Stimulated activated CD4-positive, alpha-beta T cell treated with anti-CD3 and anti-CD28 coated beads, Interleukin-1b, Interleukin-23, amount 100 ng/mL, for 1 hour (primary cell): ENCODE results near the gene KLK3.
"Not testable (repeated sequence)": the region's sequence is repeated elsewhere in the genome, so short reads cannot be mapped to it uniquely, and the experiment has no call there.

ENCODE experiments used
- DNase-seq, 2 donors: peaks; one replicate each; pipeline ENCODE4 v3.0.0-alpha.2; 2020; ENCODE audit warnings: low read depth in 2 of 2

KLK3 gene

DNA sequence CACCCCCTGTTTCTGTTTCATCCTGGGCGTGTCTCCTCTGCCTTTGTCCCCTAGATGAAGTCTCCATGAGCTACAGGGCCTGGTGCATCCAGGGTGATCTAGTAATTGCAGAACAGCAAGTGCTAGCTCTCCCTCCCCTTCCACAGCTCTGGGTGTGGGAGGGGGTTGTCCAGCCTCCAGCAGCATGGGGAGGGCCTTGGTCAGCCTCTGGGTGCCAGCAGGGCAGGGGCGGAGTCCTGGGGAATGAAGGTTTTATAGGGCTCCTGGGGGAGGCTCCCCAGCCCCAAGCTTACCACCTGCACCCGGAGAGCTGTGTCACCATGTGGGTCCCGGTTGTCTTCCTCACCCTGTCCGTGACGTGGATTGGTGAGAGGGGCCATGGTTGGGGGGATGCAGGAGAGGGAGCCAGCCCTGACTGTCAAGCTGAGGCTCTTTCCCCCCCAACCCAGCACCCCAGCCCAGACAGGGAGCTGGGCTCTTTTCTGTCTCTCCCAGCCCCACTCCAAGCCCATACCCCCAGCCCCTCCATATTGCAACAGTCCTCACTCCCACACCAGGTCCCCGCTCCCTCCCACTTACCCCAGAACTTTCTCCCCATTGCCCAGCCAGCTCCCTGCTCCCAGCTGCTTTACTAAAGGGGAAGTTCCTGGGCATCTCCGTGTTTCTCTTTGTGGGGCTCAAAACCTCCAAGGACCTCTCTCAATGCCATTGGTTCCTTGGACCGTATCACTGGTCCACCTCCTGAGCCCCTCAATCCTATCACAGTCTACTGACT lies at the start of gene KLK3:
Gene KLK3, plus strand, starts transcription at position 280 of the 775 bp plus-strand sequence. Its CDS starts 41 bp downstream, at position 321.
- DNase-seq, result no peak

DNA sequence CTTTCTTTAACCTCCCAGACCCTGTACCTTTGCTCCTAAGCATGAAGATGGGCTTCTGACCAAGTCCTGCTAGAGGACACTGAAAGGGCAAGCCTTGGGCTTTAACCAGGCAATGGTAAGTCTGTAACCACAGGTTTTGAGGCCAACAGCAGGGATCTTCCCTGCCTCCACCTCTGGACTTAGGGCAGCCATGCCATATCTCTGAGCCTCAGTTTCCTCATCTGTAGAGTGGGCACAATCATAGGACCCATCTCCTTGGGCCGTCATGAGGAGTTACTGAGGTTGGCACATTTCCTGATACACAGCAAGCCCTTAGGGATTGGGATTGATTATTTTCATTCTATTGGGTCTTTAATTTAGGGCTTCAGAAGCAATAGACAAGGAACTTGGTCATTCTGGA lies 45.9 kb upstream of the KLK3 start:
- DNase-seq, result no peak

- DNase-seq, result not testable (repeated sequence)
Observed at GRCh38 chr19:50811622-50812238, 43.0 kb upstream of the KLK3 start.

DNA sequence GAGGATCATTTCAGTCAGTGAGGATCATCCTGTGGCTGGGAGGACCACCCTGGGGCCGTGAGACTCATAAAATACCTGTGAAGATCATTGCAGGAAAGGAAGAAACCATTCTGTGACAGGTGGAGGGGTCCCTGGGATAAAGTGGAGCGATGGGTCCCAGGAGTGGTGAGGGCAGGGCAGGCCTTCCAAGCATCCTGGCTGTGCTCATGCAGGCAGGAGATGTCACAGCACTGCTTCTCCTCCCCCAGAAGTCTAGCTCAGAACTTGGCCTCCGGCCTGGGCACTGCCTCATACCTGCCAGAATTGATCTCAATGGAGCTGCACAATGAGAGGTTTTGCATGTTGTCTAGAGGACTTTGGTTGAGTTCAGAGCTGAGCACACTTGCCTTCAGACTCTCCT lies 42.2 kb upstream of the KLK3 start:
- no peak for DNase-seq

DNA sequence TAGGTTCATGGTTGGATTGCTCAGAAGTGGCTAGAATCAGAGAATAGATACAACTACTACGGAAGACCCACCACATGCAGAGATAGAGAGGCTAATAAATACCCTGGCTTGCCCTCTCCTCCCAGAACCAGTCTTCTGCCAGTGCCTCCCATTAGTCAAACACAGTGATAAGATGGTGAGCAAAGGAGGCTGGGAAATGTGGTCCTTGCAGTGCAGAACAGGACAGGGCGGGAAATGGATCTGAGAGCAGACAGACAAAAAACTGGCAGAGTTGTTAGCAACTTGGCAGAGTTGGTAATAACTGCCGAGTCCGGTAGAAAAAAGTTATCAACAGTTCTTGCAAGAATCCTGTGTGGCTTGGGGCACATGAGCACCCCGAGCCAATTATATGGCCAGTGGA lies 39.8 kb upstream of the KLK3 start:
- DNase-seq, result no peak

- no peak for DNase-seq
Observed at GRCh38 chr19:50815439-50815838, 39.3 kb upstream of the KLK3 start.

DNA sequence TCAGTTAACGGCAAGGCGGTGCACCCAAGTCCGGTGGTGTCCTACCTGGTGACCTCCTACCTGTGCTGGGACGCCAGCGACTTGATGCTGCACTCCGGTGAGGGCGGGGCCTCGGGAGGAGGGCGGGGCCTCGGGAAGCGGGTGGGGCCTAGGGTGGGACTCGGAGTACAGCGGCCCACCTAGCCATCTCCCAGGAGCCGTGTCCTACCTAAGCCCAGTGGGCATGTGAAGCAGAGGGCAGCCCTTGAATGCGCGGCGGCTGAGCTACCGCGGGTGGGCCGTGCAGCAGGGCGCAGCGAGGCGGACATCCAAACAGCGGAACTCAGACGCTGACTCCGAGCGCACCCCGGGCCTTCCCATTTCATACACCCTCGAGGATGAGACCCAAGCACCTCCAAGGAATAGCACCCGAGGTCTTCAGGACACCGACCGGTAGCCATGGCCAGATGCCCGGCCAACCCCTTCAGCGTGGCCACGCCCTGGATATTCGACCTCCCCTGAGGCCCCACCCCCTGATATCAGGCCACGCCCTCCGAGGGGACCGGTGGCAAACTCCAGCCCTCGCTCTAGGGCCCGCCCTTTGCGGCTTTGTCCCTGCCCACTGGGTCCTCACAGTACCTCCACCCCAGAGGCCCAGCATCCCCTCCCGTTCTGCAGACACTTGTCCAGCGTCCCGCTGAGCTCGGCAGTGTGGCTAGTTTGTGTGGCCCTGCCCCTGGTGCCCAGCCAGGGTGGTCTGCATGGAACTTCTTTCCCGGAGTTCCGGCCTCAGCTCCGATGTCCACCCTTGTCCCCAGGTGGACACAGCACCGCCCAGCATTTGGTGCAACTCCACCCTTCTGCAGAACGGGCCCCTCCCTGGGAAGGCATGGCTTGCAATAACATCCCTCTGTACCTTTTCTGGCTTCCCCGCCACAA lies 36.5 kb upstream of the KLK3 start:
- no peak for DNase-seq

DNA sequence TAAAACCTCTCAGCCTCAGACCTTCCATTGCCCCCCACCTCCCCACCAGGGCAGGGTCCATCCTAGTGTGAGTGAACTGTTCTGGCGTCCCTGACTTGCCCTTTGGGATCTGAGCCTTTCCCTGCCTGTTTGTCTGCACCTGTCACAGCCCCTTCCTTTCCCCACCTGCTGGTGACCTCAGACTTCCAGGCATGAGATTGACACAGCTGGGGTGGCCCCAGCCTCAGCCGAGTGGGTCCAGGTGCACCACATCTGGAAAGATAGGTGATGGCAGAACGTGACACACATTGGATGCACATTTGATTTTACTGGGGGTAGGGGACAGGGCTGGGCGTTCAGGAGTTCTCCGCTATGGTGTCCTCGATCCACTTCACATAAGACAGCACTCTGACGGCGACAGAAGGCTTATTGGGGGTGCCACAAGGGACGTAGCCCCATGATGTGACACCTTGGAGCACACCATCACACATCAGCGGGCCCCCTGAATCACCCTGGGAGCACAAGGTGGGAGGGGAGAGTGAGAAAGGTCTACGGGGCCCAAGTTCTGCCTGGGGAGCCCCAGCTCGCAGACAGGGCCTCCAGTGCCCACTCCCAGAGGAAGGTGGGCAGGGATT lies 35.7 kb upstream of the KLK3 start:
- no peak for DNase-seq

DNA sequence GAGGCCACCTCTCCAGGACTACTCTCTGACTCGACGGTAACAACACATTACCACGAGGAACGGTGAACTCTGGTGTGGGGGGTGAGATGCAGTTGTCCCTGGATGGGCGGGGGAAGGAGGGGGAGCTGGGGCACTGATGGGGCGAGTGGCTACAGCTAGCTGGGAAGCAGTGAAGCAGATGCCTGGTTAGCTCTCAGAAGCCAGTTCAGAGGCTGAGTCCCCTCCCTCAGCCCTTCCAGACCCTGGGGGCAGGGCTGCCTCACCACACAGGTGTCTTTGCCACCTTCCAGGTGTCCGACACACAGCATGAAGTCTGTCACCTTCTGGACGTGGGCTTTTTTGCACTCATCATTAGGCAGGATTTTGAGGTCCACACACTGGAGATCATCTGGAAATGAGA lies 35.1 kb upstream of the KLK3 start:
- no peak for DNase-seq

DNA sequence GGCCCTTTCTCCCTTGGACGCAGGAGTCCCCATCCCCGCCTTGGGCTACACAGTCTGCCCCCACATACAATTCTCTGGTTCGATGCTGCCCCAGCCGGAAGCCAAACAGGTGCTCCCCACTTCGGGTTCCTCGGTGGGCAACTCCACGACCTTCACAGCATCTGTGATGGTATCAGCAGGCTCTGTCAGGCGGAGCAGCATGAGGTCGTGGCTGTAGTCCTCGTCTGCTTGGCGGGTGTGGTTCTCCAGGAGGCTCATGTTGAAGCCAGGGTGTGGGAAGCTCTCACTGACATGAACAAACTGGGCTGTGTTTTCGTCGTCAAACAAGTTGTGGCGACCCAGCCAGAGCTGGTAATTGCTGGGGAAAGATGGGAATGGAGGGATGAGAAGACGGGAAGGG lies 34.6 kb upstream of the KLK3 start:
- DNase-seq, result no peak

- DNase-seq, result no peak
Observed at GRCh38 chr19:50820549-50821247, 34.0 kb upstream of the KLK3 start.

DNA sequence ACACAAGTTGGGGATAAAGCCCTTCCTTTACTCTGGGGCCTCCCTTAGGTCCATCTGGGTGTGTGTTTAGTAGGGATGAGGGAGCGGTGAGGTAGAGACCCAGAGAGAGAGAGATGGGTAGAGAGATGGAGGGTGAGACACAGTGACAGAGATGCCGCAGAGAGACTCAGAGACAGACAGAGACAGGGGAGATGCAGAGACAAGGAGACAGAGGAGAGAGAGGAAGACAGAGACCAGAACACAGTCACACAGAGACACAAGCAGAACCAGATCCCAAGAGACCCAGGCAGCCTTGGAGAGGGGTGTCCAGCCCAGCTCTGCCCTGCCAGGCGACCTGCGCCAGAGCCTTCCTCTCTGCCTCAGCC lies 33.5 kb upstream of the KLK3 start:
- DNase-seq, result no peak

DNA sequence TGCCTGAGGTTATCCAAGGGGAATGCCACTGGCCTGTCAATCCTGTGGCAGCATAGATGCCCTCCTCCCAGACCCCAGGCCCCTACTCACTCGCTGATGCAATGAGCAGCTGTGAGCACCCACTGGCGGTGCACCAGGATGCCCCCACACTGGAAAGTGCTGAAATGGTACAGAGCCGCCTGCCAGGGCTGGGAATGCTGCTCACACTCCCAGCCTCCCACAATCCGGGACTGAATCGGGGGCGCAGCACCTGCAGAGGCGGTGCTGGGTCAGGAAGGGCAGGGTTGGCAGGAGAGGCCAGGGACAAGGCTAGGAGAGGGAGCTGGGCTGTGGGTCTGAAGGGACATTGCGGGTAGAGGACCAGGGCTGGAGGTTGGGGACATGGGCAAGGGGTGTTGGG lies 33.1 kb upstream of the KLK3 start:
- DNase-seq, result no peak

- no peak for DNase-seq
Observed at GRCh38 chr19:50822661-50823208, 32.0 kb upstream of the KLK3 start.

DNA sequence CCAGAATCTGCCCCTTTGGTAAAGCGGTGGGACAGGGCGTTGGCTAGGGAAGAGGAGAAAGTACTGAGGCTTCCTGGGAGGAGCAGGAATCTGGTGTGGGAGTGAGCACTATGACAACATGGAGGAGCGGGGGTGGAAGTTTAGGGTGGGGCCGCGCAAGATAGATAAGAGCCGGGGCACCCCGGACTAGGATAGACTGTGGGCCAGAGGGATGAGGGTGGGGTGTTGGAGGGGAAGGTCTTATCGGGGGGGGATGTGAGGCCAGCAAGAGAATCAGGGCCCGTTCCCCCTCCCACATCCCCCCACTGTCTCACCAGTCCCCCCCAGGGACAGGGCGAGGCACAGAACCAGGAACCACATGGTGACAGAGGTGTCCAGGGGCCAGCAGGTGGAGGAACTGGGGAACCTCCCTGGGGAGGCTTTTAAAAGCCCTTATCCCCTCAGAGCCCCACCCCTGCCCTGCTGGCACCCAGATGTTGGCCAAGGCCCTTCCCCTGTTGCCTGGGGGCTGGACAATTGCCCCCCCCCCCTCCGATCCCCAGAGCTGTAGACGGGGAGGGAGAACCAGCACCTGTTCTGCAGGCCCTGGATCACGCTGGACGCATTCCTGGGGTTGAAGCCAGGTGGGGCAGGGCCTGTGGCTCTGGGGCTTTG lies 31.2 kb upstream of the KLK3 start, which contains the start of gene KLK1:
Gene KLK1, minus strand, starts transcription at position 399 of the 654 bp plus-strand sequence. Its CDS starts 39 bp downstream, at position 360.
- DNase-seq, result no peak

DNA sequence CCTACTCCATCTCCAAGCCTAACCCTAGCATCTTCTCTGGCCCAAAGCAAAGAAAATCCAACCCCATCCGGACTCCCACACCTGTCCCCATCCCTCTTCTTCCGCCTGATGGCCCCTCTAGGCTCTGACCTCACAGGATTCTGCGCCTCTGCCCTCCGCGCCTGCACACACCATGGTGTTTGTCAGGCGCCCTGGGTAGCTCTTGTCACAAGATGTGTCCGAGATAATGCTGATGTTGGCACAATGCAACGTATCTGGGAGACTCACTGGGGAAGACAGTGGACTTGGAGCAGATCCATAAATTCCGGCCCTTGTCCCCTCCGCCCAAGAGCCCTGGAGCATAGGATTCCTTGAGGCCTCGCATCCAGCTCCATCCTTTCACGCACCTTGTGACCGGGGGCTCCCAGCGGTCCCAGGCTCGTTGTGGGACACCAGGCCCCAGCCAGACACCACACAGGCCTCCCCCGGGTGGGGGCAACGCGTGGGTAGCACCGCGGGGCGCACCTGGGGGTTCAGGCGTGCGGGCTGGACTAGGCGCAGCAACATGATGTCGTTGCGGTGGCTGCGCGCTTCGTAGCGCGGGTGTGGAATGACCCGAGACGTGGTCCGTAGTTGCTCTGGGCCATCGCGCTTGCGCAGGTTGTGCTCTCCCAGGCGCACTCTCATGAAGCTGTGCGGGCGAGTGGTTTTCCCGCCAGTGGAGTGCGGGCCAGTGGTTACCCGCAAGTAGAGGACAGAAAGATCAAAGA lies 28.0 kb upstream of the KLK3 start:
- no peak for DNase-seq

- DNase-seq, result no peak
Observed at GRCh38 chr19:50827476-50827875, 27.2 kb upstream of the KLK3 start.

- DNase-seq, result no peak
Observed at GRCh38 chr19:50829801-50830200, 24.9 kb upstream of the KLK3 start.

DNA sequence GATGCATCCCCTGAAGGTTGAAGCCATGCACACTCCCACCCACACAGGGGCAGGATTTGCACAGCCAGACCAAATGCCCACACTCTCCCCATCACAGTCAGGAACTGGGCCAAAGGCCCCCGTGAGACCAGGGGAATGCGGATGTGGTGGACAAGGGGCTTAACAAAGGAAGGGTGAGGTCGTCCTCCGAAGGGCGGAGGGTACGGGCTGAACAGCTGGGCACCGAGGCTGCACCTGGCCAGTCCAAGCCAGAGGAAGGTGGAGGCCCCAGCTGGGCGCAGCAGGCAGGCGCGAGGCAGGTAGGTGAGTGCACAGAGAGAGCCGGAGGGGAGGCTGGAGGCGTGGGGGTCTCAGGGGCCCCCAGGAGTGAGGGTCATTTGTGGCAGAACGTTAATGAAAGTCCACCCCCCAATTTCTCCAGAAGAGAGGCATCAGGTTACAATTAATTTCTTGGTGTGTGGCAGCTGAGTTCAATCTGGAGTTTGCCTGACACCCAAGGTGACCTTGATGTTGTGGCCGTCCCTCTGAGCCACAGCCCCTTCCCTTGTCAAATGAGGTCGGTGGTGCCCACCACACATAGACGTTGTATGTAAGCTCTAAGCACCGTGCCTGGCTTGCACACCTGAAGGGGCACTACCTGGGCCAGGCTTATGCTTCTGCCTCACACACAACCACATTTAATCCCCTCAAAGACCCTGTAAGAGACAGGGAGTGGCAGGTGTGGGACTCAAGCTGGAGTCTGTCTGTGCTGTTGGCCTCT lies 24.3 kb upstream of the KLK3 start:
- DNase-seq, result no peak
